NCI-H146 treated with DMSO at 0.1 percent for 48 hours (cell line): ENCODE results near the gene FASTKD1.

Source experiments
- DNase-seq: peaks from one replicate; lab custom pipeline; 2025; ENCODE audit not compliant: unreplicated experiment; lab: John Stamatoyannopoulos, UW

FASTKD1 gene

GRCh38 chr2:169510496-169510895, 63.2 kb downstream of the FASTKD1 start:
- peak; percentile 31 for DNase-seq

GRCh38 chr2:169509955-169510354, 63.7 kb downstream of the FASTKD1 start:
- DNase-seq, result no peak

GRCh38 chr2:169509298-169509885, 64.3 kb downstream of the FASTKD1 start, which contains the start of gene KLHL41:
Gene KLHL41 (plus strand): TSS chr2:169509702. CDS start chr2:169509779, 77 bp downstream.
- DNase-seq, result peak; percentile 58

- peak; percentile 77 for DNase-seq
These were observed 66.0 kb downstream of the FASTKD1 start for GRCh38 chr2:169507698-169508097.

- no peak for DNase-seq
These were observed 69.0 kb downstream of the FASTKD1 start for GRCh38 chr2:169504651-169505050.

- no peak for DNase-seq
These were observed 78.2 kb downstream of the FASTKD1 start for GRCh38 chr2:169495310-169495928.

GRCh38 chr2:169493360-169493759, 80.3 kb downstream of the FASTKD1 start:
- no peak for DNase-seq

- no peak for DNase-seq
These were observed 82.3 kb downstream of the FASTKD1 start for GRCh38 chr2:169491378-169491777.

GRCh38 chr2:169490834-169491233, 82.8 kb downstream of the FASTKD1 start:
- DNase-seq, result no peak

GRCh38 chr2:169486487-169486886, 87.2 kb downstream of the FASTKD1 start:
- no peak for DNase-seq

- DNase-seq, result no peak
These were observed 88.0 kb downstream of the FASTKD1 start for GRCh38 chr2:169485650-169486138.

- DNase-seq, result no peak
These were observed 93.6 kb downstream of the FASTKD1 start for GRCh38 chr2:169480079-169480465.
